GM12892 (cell line): ENCODE results near the gene GYG2.

Source experiments
- DNase-seq: peaks from one replicate; pipeline ENCODE4 v3.0.0; 2011; ENCODE audit not compliant: insufficient read length
- FAIRE-seq: peaks from 2 replicates; lab custom pipeline; 2011; peaks lifted over from hg19 to GRCh38; lab: Jason Lieb, UNC
- POLR2A ChIP-seq: IDR thresholded peaks from 2 replicates; pipeline ENCODE4 v1.6.1; 2011; ENCODE audit warnings: low read depth, low read length, control low read depth
- POLR2AphosphoS5 ChIP-seq: IDR thresholded peaks from 2 replicates; pipeline ENCODE4 v1.6.1; 2011; ENCODE audit warnings: low read depth, low read length, control low read depth
- TAF1 ChIP-seq: IDR thresholded peaks from 2 replicates; pipeline ENCODE4 v1.6.1; 2011; ENCODE audit warnings: low read depth, mild to moderate bottlenecking, control low read depth, low read length, borderline replicate concordance

Gene GYG2

GRCh38 chrX:2898846-2899512 is 70.2 kb downstream of the GYG2 start:
- TF ChIP-seq POLR2A (no peak), POLR2AphosphoS5 (no peak), TAF1 (no peak)
- DNase-seq: no peak
- no peak for FAIRE-seq

DNA sequence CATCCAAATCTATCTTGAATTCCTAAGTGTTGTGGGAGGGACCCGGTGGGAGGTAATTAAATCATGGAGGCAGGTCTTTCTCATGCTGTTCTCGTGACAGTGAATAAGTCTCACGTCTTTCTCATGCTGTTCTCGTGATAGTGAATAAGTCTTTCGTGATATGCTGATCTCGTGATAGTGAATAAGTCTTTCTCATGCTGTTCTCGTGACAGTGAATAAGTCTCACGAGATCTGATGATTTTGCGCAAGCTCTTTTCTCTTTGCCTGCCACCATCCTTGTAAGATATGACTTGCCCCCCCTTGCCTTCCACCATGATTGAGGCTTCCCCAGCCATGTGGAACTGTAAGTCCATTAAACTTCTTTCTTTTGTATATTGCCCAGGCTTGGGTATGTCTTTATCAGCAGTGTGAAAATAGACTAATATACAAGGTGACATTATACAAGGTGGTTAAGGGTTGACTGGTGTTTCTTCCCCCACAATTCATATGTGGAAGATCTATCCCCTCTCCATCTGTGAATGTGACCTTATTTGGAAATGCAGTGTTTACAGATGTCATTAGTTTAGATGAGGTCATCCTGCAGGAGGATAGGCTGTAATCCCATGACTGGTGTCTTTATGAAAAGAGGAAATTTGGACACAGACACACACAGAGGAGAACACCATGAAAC is 72.8 kb downstream of the GYG2 start:
- TF ChIP-seq TAF1 (no peak), POLR2A (no peak), POLR2AphosphoS5 (no peak)
- DNase-seq: no peak

GRCh38 chrX:2902841-2903240 is 74.1 kb downstream of the GYG2 start:
- no peak for TF ChIP-seq POLR2AphosphoS5
- no peak for TF ChIP-seq TAF1
- TF ChIP-seq POLR2A: no peak

More for the DNA sequence above, 72.8 kb downstream of the GYG2 start:
- no peak for FAIRE-seq

GRCh38 chrX:2903366-2903765 is 74.6 kb downstream of the GYG2 start:
- TF ChIP-seq POLR2A: no peak
- TF ChIP-seq TAF1: no peak
- no peak for TF ChIP-seq POLR2AphosphoS5
- FAIRE-seq (no peak), DNase-seq (no peak)

More at GRCh38 chrX:2902841-2903240, 74.1 kb downstream of the GYG2 start:
- no peak for DNase-seq
- FAIRE-seq: no peak

GRCh38 chrX:2907295-2907694 is 78.6 kb downstream of the GYG2 start:
- DNase-seq (no peak), FAIRE-seq (no peak)
- TF ChIP-seq TAF1 (no peak), POLR2A (no peak), POLR2AphosphoS5 (no peak)

DNA sequence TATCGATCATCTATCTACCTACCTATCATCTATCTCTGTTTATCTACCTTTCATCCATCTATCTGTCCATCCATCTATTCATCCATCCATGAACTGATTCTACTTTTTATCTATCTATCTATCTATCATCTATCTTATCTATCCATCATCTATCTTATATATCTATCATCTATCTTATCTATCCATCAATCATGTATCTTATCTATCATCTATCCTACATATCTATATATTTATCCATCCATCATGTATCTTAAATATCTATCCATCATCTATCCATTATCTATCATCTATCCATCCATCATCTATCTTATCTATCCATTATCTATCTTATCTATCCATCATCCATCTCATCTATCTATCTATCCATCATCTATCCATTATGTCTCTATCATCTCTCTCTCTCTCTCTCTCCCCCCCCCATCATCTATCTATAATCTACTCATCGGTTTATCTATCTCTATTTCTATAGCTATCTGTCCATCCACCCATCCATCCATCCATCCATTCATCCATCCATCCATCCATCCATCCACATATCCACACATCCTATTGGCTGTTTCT is 79.5 kb downstream of the GYG2 start:
- FAIRE-seq (no peak), DNase-seq (no peak)
- TF ChIP-seq POLR2AphosphoS5: no peak
- TF ChIP-seq TAF1: no peak
- no peak for TF ChIP-seq POLR2A

GRCh38 chrX:2910109-2910508 is 81.4 kb downstream of the GYG2 start:
- DNase-seq: no peak
- TF ChIP-seq POLR2AphosphoS5 (no peak), TAF1 (no peak), POLR2A (no peak)
- FAIRE-seq: no peak

DNA sequence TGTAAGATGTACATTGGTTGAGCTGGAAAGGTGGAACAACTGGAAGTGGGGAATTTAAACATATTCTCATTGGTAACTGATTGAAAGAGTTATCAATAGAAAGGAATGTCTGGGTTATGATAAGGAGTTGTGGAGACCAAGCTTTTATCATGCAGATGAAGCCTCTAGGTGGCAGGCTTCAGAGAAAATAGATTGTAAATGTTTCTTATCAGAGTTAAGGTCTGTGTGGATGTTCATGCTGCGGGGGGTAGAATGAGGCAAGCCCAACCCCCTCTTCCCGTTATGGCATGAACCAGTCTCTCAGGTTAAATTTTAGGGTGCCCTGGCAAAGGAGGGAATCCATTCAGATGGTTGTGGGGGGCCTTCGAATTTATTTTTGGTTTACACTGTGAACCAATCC is 84.4 kb downstream of the GYG2 start:
- TF ChIP-seq POLR2AphosphoS5 (no peak), TAF1 (no peak), POLR2A (no peak)
- no peak for FAIRE-seq
- no peak for DNase-seq

DNA sequence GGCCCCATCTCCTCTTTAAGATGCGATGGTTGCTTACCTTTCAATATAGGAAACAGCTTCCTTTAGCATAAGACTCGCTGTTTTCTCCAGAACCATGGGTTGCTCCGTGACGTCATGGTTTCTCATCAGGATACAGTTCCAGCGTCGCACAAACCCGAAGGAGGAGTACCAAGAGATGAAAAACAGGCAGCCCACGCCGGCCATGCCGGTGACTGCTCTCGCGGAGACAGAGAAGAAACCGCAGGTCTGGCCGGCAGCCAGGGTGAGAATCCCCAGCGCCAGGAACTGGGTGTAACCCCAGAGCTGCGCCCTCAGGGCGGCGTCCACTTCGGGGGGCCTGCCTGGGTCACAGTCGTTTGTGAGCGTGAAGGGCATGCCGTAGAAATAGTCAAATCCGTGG is 89.0 kb downstream of the GYG2 start:
- DNase-seq: no peak
- TF ChIP-seq POLR2A (no peak), TAF1 (no peak), POLR2AphosphoS5 (no peak)
- no peak for FAIRE-seq

DNA sequence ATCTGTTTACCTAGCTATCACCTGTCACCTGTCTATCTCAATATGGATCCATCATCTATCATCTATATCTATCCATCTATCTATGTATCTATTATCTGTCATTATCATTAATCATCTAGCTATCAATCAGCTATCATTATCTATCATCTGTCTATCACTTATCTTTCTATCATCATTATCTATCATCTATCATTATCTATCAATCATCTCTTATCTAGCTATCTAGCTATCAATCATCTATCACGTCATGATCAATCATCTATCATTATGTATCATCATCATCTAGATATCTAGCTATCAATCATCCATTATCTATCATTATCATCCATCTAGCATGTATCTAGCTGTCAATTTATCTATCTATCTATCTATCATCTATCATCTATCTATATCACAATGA is 92.5 kb downstream of the GYG2 start:
- TF ChIP-seq POLR2A (no peak), TAF1 (no peak), POLR2AphosphoS5 (no peak)
- DNase-seq (no peak), FAIRE-seq (no peak)

- no peak for FAIRE-seq
- DNase-seq: no peak
- no peak for TF ChIP-seq TAF1
- TF ChIP-seq POLR2A: no peak
- TF ChIP-seq POLR2AphosphoS5: no peak
Measured at GRCh38 chrX:2921750-2922149, 93.0 kb downstream of the GYG2 start.
